ENCODE measurements around the gene HMCN2. TPM values are rescaled to one million over a fixed set of nuclear protein-coding genes. Genes with fewer than 3 reads are reported as not detected.
A peak's percentile ranks its signal among the peaks of the same experiment; 100 is the strongest.

HMCN2 gene
- total RNA-seq, 2 experiments from 2014 or later, result not detected

DNA sequence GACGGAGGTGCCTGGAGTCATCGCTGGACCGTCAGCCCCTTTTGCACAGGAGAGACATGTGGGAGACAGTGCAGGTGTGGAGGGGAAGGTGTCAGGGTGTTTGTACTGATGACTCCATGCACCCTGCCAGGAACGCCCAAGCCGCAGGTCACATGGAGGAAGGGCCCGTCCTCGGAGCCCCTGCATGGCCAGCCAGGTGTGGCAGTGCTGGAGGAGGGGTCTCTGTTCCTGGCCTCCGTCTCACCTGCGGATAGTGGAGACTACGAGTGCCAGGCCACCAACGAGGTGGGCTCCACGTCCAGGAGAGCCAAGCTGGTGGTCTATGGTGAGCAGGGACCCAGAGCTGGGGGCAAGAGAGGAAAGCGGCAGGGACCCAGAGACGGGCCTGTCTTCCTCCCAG, 81.5 kb downstream of the HMCN2 start:
- no peaks in the 10 kb centered on the region for H3K9me3 Mint-ChIP-seq
- no peak overlapping the region for H3K27ac Mint-ChIP-seq
- no peak overlapping the region for H3K4me3 Mint-ChIP-seq
- H3K27me3 Mint-ChIP-seq, result no peaks in the 10 kb centered on the region
- POLR2A ChIA-PET, result no interaction called here
- DNase-seq, result no peak
- no peaks in the 10 kb centered on the region for H3K4me1 Mint-ChIP-seq
- CTCF ChIA-PET, result no interaction called here
- no peaks in the 10 kb centered on the region for H3K36me3 Mint-ChIP-seq (ENCODE audit: low read depth)

DNA sequence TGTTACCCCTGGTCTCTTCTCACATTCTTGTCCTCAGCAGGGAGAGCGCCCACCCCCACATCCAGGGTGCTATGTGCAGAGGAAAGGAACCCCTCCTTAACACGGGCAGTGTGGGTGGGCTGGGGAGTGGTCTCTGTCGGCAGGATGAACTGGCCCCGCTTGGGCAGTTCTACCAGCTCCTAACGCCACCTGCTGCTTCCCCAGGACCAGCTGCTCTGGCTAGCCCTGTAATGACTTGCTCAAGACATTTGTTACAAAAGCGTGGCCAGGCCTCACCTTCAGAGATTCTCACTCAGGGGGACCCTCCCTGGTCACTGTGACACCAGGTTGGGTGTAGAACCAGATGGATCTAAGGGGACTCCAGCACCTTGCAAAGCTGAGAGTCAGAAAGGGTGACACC, 82.4 kb downstream of the HMCN2 start:
- ChIA-PET CTCF (no interaction called here), POLR2A (no interaction called here)
- Mint-ChIP-seq H3K4me3 (no peak overlapping the region), H3K9me3 (no peaks in the 10 kb centered on the region), H3K36me3 (ENCODE audit: low read depth) (no peaks in the 10 kb centered on the region), H3K27me3 (no peaks in the 10 kb centered on the region), H3K4me1 (no peaks in the 10 kb centered on the region), H3K27ac (no peak overlapping the region)
- DNase-seq, result no peak

DNA sequence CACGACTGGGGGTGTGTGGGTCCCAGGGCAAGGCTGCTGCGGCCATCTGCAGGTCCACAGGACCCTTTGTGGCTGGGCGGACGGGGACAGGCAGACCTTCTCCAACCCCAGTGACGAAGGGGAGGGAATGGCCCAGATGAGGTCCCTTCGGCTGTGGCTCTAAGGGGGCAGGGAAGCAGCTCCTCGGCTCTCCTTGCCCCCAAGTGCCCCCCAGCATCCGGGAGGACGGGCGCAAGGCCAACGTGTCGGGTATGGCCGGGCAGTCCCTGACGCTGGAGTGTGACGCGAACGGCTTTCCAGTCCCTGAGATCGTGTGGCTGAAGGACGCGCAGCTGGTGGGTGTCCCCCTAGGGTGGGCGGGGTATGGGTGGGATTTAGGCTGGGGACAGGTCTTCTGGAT, 82.8 kb downstream of the HMCN2 start:
- H3K27ac Mint-ChIP-seq, result peak overlapping the region; percentile 14
- H3K4me3 Mint-ChIP-seq, result no peak overlapping the region
- no peak for DNase-seq
- ChIA-PET CTCF (no interaction called here), POLR2A (no interaction called here)
- no peaks in the 10 kb centered on the region for H3K4me1 Mint-ChIP-seq
- H3K9me3 Mint-ChIP-seq, result no peaks in the 10 kb centered on the region
- H3K36me3 Mint-ChIP-seq (ENCODE audit: low read depth), result no peaks in the 10 kb centered on the region
- no peaks in the 10 kb centered on the region for H3K27me3 Mint-ChIP-seq

DNA sequence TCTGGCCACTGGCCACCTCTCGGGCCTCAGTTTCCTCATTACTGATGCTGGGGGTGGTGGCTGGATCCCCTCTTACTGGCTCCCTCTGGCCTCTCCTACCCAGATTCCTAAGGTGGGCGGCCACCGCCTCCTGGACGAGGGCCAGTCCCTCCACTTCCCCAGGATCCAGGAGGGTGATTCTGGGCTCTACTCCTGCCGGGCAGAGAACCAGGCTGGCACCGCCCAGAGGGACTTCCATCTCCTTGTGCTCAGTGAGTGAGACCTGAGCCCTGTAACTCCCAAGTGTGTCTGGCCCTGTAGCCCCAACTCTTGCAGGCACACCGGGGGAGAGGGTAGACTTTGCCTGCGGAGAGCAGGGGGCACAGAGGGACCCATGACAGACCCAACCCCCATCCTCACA, 83.3 kb downstream of the HMCN2 start:
- Mint-ChIP-seq H3K4me3 (no peak overlapping the region), H3K36me3 (ENCODE audit: low read depth) (no peaks in the 10 kb centered on the region), H3K27me3 (no peaks in the 10 kb centered on the region), H3K27ac (no peak overlapping the region), H3K9me3 (no peaks in the 10 kb centered on the region), H3K4me1 (no peaks in the 10 kb centered on the region)
- POLR2A ChIA-PET, result no interaction called here
- CTCF ChIA-PET, result no interaction called here
- no peak for DNase-seq

DNA sequence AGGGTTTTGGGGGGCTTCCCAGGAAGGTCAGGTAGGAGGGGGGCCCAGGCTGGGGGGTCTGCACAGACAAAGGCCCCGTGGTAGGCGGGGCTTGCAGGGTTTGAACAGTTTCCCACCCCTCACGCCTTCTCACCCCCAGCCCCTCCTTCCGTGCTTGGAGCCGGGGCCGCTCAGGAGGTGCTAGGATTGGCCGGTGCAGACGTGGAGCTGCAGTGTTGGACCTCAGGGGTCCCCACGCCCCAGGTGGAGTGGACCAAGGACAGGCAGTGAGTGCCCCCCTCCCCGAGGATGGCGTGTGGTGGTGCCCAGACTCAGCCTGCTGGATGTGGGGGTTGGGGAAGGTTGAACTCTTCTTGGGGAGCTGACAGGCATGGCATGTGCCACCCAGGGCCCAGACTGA, 83.8 kb downstream of the HMCN2 start:
- no peak for DNase-seq
- no peak overlapping the region for H3K4me3 Mint-ChIP-seq
- H3K36me3 Mint-ChIP-seq (ENCODE audit: low read depth), result no peaks in the 10 kb centered on the region
- H3K9me3 Mint-ChIP-seq, result no peaks in the 10 kb centered on the region
- H3K4me1 Mint-ChIP-seq, result no peaks in the 10 kb centered on the region
- ChIA-PET POLR2A (no interaction called here), CTCF (no interaction called here)
- no peaks in the 10 kb centered on the region for H3K27me3 Mint-ChIP-seq
- H3K27ac Mint-ChIP-seq, result no peak overlapping the region

DNA sequence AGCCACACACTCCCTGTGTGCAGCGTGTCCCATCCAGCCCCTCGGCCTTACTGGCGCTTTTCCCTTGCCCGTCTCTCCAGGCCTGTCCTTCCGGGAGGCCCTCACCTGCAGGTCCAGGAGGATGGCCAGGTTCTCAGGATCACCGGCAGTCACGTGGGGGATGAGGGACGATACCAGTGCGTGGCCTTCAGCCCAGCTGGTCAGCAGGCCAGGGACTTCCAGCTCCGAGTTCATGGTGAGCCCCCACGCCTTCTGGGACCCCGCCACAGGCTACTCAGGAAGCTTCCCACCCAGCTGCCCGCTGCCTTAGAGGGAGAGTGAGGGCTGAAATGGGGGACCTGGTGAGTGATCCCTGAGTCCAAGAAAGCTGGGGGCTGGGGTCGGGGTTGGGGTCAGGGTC, 85.8 kb downstream of the HMCN2 start:
- CTCF ChIA-PET, result no interaction called here
- Mint-ChIP-seq H3K27ac (no peak overlapping the region), H3K9me3 (no peaks in the 10 kb centered on the region), H3K27me3 (no peaks in the 10 kb centered on the region), H3K36me3 (ENCODE audit: low read depth) (no peaks in the 10 kb centered on the region), H3K4me3 (no peak overlapping the region), H3K4me1 (no peaks in the 10 kb centered on the region)
- POLR2A ChIA-PET, result no interaction called here
- no peak for DNase-seq

DNA sequence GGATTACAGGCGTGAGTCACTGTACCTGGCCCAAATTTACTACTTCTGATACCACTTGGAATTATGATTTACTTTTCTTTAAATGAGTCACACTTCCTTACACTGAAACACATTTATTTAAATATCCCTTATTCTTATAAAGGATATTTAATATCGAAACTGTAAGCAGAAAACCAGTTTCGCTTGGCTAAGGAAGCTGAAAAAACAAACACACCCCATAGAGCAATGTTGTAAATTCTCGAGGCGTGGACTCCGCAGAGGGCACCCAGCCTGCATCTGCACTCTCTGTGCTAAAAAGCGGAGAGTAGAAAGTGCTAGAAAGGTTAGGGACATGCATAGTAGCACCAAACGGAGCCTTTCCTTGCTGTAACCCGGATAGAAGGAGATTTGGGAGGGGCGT, 86.5 kb downstream of the HMCN2 start:
- H3K27me3 Mint-ChIP-seq, result no peaks in the 10 kb centered on the region
- H3K9me3 Mint-ChIP-seq, result no peaks in the 10 kb centered on the region

DNA sequence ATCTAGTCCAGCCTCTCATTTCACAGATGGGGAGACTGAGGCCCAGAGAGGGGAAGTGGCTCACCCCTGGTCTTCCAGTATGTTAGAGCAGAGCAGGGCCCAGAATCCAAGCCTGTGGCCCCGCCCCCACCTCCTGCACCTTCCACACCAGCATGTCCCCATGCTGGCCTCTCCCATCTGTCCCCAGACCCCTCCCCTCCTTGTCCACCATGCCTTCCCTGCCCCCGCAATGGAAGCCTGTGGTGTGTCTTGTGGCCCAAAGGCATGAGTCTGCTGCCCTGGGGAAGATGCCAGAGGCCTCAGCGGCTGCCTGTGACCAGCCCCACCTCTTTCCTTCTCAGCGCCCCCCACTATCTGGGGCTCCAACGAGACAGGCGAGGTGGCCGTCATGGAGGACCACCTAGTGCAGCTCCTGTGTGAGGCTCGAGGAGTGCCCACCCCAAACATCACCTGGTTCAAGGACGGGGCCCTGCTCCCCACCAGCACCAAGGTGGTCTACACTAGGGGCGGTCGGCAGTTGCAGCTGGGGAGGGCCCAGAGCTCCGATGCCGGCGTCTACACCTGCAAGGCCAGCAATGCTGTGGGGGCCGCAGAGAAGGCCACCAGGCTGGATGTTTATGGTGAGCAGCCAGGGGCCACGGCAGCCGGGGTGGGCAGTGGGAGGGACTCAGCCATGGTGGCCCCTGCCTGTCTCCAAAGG, 87.2 kb downstream of the HMCN2 start:
- Mint-ChIP-seq H3K27ac (no peak overlapping the region), H3K9me3 (no peaks in the 10 kb centered on the region), H3K27me3 (no peaks in the 10 kb centered on the region), H3K4me1 (no peaks in the 10 kb centered on the region), H3K4me3 (no peak overlapping the region), H3K36me3 (ENCODE audit: low read depth) (no peaks in the 10 kb centered on the region)
- no peak for DNase-seq
- ChIA-PET CTCF (no interaction called here), POLR2A (no interaction called here)

More for the DNA sequence above, 86.5 kb downstream of the HMCN2 start:
- H3K4me1 Mint-ChIP-seq, result no peaks in the 10 kb centered on the region
- CTCF ChIA-PET, result no interaction called here
- POLR2A ChIA-PET, result no interaction called here
- H3K4me3 Mint-ChIP-seq, result no peak overlapping the region
- no peak for DNase-seq
- H3K36me3 Mint-ChIP-seq (ENCODE audit: low read depth), result no peaks in the 10 kb centered on the region
- no peak overlapping the region for H3K27ac Mint-ChIP-seq

DNA sequence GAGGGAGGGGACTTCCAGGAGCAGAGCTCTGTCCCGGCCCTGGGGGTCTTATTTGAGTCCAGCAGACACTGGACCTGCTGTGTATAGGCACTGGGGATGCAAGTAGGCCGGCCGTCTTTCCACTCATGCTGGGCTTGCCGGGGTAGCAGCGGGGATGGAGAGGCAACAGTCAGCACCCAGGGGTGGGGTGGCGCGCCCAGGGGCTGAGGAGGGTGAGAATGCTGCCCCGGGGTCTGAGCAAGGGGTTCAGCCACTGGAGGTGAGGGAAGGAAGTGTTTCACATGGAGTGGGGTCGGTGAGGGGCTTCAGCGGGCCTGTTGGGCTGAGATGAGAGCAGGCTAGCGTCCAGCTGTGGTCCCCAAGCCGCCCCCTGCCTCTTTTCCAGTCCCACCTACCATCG, 88.8 kb downstream of the HMCN2 start:
- ChIA-PET POLR2A (no interaction called here), CTCF (no interaction called here)
- no peaks in the 10 kb centered on the region for H3K9me3 Mint-ChIP-seq
- H3K27me3 Mint-ChIP-seq, result no peaks in the 10 kb centered on the region
- no peak overlapping the region for H3K4me3 Mint-ChIP-seq
- no peak for DNase-seq
- no peaks in the 10 kb centered on the region for H3K36me3 Mint-ChIP-seq (ENCODE audit: low read depth)
- no peak overlapping the region for H3K27ac Mint-ChIP-seq
- H3K4me1 Mint-ChIP-seq, result no peaks in the 10 kb centered on the region

DNA sequence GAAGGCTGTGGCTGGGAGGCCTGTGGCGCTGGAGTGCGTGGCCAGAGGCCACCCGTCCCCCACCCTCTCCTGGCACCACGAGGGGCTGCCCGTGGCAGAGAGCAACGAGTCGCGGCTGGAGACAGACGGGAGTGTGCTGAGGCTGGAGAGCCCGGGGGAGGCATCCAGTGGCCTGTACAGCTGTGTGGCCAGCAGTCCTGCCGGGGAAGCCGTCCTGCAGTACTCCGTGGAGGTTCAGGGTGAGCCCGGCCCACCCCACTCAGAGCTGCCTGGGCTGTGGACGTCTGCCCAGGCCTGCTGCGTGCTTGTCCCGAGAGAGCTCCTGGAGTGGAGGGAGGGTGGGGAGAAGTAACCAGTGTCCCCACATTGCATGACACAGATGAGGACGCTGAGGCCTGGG, 89.2 kb downstream of the HMCN2 start:
- POLR2A ChIA-PET, result no interaction called here
- no peak overlapping the region for H3K27ac Mint-ChIP-seq
- no peaks in the 10 kb centered on the region for H3K36me3 Mint-ChIP-seq (ENCODE audit: low read depth)
- no peaks in the 10 kb centered on the region for H3K9me3 Mint-ChIP-seq
- H3K4me3 Mint-ChIP-seq, result no peak overlapping the region
- CTCF ChIA-PET, result no interaction called here
- H3K27me3 Mint-ChIP-seq, result no peaks in the 10 kb centered on the region
- no peaks in the 10 kb centered on the region for H3K4me1 Mint-ChIP-seq
- no peak for DNase-seq

DNA sequence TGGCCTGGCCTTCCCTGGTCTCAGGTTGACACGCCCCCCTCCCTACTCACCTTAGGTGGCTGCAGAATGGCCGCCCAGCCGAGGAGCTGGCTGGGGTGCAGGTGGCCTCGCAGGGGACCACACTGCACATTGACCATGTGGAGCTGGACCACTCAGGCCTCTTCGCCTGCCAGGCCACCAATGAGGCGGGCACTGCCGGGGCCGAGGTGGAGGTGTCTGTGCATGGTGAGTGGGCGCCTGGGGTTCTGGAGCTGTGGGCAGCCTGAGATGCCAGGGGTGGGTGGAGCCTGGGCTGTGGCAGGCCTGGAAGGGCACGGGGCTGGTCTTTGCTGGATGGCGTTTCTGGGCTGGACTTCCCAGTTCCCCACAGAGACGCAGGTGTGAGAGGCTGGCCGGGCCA, 90.5 kb downstream of the HMCN2 start:
- ChIA-PET CTCF (no interaction called here), POLR2A (no interaction called here)
- Mint-ChIP-seq H3K27ac (no peak overlapping the region), H3K4me3 (no peak overlapping the region), H3K9me3 (no peaks in the 10 kb centered on the region), H3K36me3 (ENCODE audit: low read depth) (no peaks in the 10 kb centered on the region), H3K27me3 (no peaks in the 10 kb centered on the region), H3K4me1 (no peaks in the 10 kb centered on the region)
- DNase-seq, result no peak

DNA sequence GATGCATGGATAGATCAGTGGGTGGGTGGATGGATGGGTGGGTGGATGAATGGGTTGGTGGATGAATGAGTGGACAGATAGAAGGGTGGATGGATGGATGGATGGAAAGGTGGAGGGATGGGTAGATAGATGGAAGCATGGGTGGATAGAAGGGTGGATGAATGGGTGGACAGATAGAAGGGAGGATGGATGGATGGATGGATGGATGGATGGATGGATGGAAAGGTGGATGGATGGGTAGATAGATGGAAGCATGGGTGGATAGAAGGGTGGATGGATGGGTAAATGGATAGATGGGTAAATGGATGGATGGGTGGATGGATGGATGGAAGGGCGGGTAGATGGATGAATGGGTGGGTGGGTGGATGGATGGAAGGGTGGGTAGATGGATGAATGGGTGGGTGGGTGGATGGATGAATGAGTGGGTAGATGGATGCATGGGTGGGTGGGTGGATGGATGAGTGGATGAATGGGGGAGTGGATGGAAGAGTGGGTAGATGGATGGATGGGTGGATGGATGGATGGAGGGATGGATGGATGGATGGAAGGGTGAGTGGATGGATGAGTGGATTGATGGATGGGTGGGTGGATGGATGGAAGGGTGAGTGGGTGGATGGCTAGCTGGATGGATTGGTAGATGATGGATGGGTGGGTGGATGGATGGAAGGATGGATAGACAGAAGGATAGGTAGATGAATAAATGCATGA, 91.5 kb downstream of the HMCN2 start:
- H3K9me3 Mint-ChIP-seq, result no peaks in the 10 kb centered on the region
- DNase-seq, result no peak
- H3K4me1 Mint-ChIP-seq, result no peaks in the 10 kb centered on the region
- ChIA-PET CTCF (no interaction called here), POLR2A (no interaction called here)
- no peak overlapping the region for H3K27ac Mint-ChIP-seq
- H3K27me3 Mint-ChIP-seq, result no peaks in the 10 kb centered on the region
- H3K36me3 Mint-ChIP-seq (ENCODE audit: low read depth), result no peaks in the 10 kb centered on the region
- H3K4me3 Mint-ChIP-seq, result no peak overlapping the region

DNA sequence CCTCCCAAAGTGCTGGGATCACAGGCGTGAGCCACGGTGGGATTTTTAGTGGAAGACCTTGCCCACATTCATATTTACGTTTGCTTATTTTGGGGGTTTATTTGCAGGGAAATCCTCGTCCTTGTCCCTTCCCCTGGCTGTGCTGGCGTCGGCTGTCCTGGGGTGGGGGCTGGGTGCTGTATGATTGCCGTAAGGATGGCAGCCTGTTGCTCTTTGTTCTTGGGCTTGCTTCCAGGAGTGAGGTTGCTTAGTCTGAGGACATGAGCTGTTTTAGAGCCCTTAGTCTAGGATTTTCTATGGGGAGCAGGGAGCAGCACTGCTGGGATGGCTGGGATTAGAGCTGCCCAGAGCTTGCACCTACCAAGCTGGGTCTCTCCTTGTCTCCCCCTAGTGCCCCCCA, 93.4 kb downstream of the HMCN2 start:
- no peak for DNase-seq
- Mint-ChIP-seq H3K4me1 (no peaks in the 10 kb centered on the region), H3K4me3 (no peak overlapping the region), H3K36me3 (ENCODE audit: low read depth) (no peaks in the 10 kb centered on the region), H3K27ac (no peak overlapping the region), H3K27me3 (peaks cover 2% of the 10 kb centered on the region), H3K9me3 (no peaks in the 10 kb centered on the region)
- ChIA-PET POLR2A (interaction anchor here (0.6 kb wide), 1 partner anchor 76 kb away, joined by 3 read pairs; no protein-coding TSS in a partner anchor), CTCF (no interaction called here)

DNA sequence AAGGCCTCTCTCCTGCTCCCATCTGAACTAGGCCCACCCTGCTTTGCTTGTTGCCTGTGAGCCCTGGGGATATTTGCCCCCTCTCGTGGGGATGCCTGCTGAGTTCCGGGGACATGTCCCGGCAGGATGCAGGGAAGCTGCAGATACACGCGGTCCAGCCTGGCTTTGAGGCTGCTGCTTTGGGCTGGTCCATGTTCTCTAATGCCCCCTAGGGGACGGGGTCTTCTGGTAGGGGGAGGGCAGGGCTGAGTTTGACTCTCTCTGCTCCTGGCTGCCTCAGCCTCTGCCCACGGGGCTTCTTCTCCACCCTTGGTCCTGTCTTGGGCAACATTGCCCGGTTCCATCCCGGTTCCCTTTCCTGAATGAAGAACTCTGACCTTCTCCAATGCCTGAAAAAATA, 94.3 kb downstream of the HMCN2 start:
- ChIA-PET CTCF (no interaction called here), POLR2A (no interaction called here)
- H3K27ac Mint-ChIP-seq, result no peak overlapping the region
- H3K4me3 Mint-ChIP-seq, result no peak overlapping the region
- H3K36me3 Mint-ChIP-seq (ENCODE audit: low read depth), result no peaks in the 10 kb centered on the region
- no peaks in the 10 kb centered on the region for H3K9me3 Mint-ChIP-seq
- no peaks in the 10 kb centered on the region for H3K4me1 Mint-ChIP-seq
- peaks cover 2% of the 10 kb centered on the region for H3K27me3 Mint-ChIP-seq
- DNase-seq, result no peak

Measured in activated CD4-positive, alpha-beta T cell treated with anti-CD3 and anti-CD28 coated beads, Interleukin-2, amount 10 ng/mL, durations not matched to agents 7 days and 5 days (primary cell).